HL-60 (cell line): Measurements from ENCODE around the gene EEF2K.

Source experiments
- REST ChIP-seq: IDR thresholded peaks from 2 replicates; pipeline ENCODE4 v1.6.1; 2012; ENCODE audit warnings: low read depth; ENCODE audit not compliant: insufficient replicate concordance
- TF ChIP-seq, protein P1 (sequence below): IDR thresholded peaks from one replicate; pipeline ENCODE4 v1.5.1; 2011; ENCODE audit warnings: low read length, control low read depth, inconsistent platforms; ENCODE audit not compliant: insufficient read depth

DNA sequence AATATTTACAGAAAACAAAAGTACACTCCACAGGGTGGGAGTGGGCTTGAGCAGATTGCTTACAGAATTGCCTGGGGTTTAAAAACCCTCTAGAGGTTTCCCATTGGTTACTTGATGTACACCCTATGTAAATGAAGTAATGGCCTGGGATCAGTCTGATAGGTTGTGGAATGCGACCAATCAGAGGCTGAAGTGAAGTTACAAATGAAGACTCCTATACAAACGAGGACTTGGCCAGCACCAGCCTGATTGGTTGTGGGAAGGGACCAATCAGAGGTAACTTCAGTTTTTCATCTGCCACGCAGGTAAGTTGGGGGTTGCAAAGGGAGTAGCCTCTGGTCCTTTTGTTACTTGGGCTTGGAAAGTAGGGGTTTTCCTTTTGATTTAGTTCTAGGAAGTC, 8.8 kb downstream of the EEF2K start:
- no peak for TF ChIP-seq REST
- TF ChIP-seq, protein P1, sequence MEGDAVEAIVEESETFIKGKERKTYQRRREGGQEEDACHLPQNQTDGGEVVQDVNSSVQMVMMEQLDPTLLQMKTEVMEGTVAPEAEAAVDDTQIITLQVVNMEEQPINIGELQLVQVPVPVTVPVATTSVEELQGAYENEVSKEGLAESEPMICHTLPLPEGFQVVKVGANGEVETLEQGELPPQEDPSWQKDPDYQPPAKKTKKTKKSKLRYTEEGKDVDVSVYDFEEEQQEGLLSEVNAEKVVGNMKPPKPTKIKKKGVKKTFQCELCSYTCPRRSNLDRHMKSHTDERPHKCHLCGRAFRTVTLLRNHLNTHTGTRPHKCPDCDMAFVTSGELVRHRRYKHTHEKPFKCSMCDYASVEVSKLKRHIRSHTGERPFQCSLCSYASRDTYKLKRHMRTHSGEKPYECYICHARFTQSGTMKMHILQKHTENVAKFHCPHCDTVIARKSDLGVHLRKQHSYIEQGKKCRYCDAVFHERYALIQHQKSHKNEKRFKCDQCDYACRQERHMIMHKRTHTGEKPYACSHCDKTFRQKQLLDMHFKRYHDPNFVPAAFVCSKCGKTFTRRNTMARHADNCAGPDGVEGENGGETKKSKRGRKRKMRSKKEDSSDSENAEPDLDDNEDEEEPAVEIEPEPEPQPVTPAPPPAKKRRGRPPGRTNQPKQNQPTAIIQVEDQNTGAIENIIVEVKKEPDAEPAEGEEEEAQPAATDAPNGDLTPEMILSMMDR: no peak
